ENCODE measurements around the gene BTG4. TPM values are rescaled to one million over a fixed set of nuclear protein-coding genes. Genes with fewer than 3 reads are reported as not detected.

Gene BTG4
- not detected in 2 replicates for total RNA-seq
- long read RNA-seq, result 0 reads

DNA sequence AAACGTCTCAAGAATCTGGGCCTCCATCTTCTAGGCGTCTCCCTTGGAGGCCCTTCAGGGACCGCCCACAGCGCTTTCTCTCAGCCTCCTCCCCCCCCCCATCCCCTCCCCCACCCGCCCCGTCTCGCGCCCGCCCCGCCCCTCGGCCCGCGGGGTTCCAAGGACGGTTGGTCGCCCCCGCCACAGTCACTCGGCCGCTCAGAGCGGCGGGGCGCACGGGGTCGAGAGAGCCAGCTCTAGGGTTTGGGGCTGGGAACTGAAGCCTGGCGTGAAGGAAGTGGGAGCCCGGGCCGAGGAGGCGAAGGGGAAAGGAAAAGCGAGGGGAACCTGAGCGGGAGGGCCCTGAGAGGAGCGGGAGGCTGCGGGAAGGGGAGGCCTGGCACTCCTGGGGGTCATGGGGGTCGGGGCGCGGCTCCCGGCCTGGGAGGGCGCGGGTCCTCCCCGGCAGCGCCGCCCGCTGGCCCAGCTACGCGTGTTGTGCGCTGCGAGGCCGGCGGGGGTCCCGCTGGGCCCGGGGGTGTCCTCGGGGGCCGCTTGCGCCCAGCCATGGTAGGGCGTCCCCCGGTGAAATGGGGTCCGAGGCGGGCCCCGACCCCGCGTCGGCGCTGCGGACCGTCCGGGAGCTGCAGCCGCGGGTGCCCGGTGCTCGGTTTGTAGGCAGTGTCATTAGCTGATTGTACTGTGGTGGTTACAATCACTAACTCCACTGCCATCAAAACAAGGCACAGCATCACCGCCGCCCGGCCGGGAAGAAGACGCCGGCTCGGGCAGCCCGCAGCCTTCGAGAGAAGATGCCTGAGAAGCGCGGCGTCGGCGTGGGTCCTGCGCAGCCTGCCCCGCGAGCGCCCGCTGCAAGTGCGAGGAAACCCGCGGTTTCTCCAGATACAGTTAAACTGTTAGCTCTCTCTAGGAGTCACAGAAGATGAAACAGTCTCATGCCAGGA is at the start of gene BTG4:
Gene BTG4, minus strand, starts transcription at position 91 of the 944 bp plus-strand sequence. CDS start 13,610 bp downstream, outside the sequence.
- TF ChIP-seq, protein P1, sequence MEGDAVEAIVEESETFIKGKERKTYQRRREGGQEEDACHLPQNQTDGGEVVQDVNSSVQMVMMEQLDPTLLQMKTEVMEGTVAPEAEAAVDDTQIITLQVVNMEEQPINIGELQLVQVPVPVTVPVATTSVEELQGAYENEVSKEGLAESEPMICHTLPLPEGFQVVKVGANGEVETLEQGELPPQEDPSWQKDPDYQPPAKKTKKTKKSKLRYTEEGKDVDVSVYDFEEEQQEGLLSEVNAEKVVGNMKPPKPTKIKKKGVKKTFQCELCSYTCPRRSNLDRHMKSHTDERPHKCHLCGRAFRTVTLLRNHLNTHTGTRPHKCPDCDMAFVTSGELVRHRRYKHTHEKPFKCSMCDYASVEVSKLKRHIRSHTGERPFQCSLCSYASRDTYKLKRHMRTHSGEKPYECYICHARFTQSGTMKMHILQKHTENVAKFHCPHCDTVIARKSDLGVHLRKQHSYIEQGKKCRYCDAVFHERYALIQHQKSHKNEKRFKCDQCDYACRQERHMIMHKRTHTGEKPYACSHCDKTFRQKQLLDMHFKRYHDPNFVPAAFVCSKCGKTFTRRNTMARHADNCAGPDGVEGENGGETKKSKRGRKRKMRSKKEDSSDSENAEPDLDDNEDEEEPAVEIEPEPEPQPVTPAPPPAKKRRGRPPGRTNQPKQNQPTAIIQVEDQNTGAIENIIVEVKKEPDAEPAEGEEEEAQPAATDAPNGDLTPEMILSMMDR (conservative IDR thresholded peaks at IDR 0.05), result no peak
- Mint-ChIP-seq H3K36me3 (ENCODE audit: low read depth) (no peaks in the 10 kb centered on the region), H3K9me3 (no peaks in the 10 kb centered on the region), H3K27me3 (ENCODE audit: low read depth) (peaks cover 59% of the 10 kb centered on the region), H3K27ac (ENCODE audit: unreplicated experiment) (no peak within 1 kb of the TSS), H3K4me3 (peak within 1 kb of the TSS; percentile 75), H3K4me1 (peaks cover 8% of the 10 kb centered on the region)
- peak; percentile 26 for DNase-seq (ENCODE audit: low read depth, low spot score)

- H3K4me3 Mint-ChIP-seq, result no peak overlapping the region
- TF ChIP-seq, protein P1 (conservative IDR thresholded peaks at IDR 0.05), result no peak
- H3K27ac Mint-ChIP-seq (ENCODE audit: unreplicated experiment), result no peak overlapping the region
- no peaks in the 10 kb centered on the region for H3K9me3 Mint-ChIP-seq
- DNase-seq (ENCODE audit: low read depth, low spot score), result no peak
- peaks cover 3% of the 10 kb centered on the region for H3K4me1 Mint-ChIP-seq
- H3K36me3 Mint-ChIP-seq (ENCODE audit: low read depth), result peaks cover 3% of the 10 kb centered on the region
- no peaks in the 10 kb centered on the region for H3K27me3 Mint-ChIP-seq (ENCODE audit: low read depth)
Observed at GRCh38 chr11:111561791-111562325, 49.7 kb upstream of the BTG4 start.

DNA sequence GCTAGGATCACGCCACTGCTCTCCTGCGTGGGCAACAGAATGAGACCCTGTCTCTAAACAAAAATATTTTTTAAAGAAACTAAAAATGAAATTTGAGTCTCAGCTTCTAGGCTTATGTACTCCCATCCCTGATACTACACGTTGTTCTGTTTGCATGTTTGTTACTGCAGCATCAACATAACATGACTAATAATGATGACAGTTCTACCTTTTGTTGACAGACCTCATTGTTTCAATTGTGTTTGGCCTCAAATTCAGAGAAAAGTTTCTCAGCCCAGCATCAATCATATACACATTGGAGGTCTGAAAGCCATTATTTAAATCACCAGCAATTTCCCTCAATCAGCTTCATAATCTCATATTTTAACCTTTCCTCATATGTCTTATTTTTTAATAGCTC is 49.1 kb upstream of the BTG4 start:
- Mint-ChIP-seq H3K4me1 (peaks cover 3% of the 10 kb centered on the region), H3K27ac (ENCODE audit: unreplicated experiment) (no peak overlapping the region), H3K27me3 (ENCODE audit: low read depth) (no peaks in the 10 kb centered on the region), H3K4me3 (no peak overlapping the region), H3K36me3 (ENCODE audit: low read depth) (peaks cover 5% of the 10 kb centered on the region), H3K9me3 (no peaks in the 10 kb centered on the region)
- TF ChIP-seq, protein P1 (conservative IDR thresholded peaks at IDR 0.05), result no peak
- DNase-seq (ENCODE audit: low read depth, low spot score), result no peak

DNA sequence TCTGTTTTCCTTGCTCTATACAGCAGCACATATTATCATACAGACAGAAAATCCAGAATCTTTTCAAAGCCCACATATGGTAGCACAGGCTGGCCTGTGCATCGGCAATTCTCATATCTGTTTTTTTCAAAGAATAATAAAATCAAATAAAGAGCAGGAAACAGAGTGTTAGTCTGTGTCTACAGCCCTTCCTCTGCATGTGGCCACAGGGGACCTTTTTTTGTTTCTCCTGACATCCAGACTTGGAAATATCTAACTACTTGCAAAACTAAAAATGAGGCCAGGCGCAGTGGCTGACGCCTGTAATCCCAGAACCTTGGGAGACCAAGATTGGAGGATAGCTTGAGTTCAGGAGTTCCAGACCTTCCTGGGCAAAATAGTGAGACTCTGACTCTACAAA is 48.6 kb upstream of the BTG4 start:
- H3K27me3 Mint-ChIP-seq (ENCODE audit: low read depth), result no peaks in the 10 kb centered on the region
- no peak for DNase-seq (ENCODE audit: low read depth, low spot score)
- H3K4me3 Mint-ChIP-seq, result no peak overlapping the region
- no peak overlapping the region for H3K27ac Mint-ChIP-seq (ENCODE audit: unreplicated experiment)
- H3K36me3 Mint-ChIP-seq (ENCODE audit: low read depth), result peaks cover 5% of the 10 kb centered on the region
- H3K9me3 Mint-ChIP-seq, result no peaks in the 10 kb centered on the region
- H3K4me1 Mint-ChIP-seq, result peaks cover 3% of the 10 kb centered on the region
- TF ChIP-seq, protein P1 (conservative IDR thresholded peaks at IDR 0.05), result no peak

DNA sequence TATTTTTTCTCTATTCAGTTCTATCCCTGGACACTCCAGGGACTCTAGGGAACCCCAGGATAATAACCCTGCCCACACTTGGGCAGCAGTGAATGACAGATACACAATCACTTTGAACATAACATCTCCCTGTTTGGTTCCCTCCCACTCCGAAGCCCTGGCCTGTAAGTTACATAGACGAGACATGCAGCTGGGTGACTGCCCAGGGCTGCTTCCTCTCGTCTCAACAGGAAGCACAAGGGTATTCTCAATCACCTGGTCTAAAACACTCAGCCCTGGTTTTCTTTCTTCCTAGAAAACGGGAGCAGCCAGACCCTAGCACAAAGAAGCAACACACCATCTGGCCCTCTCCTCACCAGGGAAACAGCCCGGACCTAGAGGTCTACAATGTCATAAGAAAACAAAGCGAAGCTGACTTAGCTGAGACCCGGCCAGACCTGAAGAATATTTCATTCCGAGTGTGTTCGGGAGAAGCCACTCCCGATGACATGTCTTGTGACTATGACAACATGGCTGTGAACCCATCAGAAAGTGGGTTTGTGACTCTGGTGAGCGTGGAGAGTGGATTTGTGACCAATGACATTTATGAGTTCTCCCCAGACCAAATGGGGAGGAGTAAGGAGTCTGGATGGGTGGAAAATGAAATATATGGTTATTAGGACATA is 47.7 kb upstream of the BTG4 start:
- H3K27me3 Mint-ChIP-seq (ENCODE audit: low read depth), result no peaks in the 10 kb centered on the region
- peaks cover 5% of the 10 kb centered on the region for H3K9me3 Mint-ChIP-seq
- H3K36me3 Mint-ChIP-seq (ENCODE audit: low read depth), result peaks cover 9% of the 10 kb centered on the region
- H3K4me3 Mint-ChIP-seq, result no peak overlapping the region
- no peak for DNase-seq (ENCODE audit: low read depth, low spot score)
- H3K27ac Mint-ChIP-seq (ENCODE audit: unreplicated experiment), result peak overlapping the region; percentile 24
- TF ChIP-seq, protein P1 (conservative IDR thresholded peaks at IDR 0.05), result no peak
- H3K4me1 Mint-ChIP-seq, result peaks cover 3% of the 10 kb centered on the region
